Activated CD8-positive, alpha-beta memory T cell treated with anti-CD3 and anti-CD28 coated beads, Interleukin-2, amount 50 U/mL, for 1 hour (primary cell): ENCODE data around the gene FCAMR.
"Not testable (repeated sequence)": the region's sequence is repeated elsewhere in the genome, so short reads cannot be mapped to it uniquely, and the experiment has no call there.

Experiments
- DNase-seq: peaks from one replicate; pipeline ENCODE4 v3.0.0-alpha.2; 2020; ENCODE audit errors: extremely low read depth

The FCAMR gene

DNA sequence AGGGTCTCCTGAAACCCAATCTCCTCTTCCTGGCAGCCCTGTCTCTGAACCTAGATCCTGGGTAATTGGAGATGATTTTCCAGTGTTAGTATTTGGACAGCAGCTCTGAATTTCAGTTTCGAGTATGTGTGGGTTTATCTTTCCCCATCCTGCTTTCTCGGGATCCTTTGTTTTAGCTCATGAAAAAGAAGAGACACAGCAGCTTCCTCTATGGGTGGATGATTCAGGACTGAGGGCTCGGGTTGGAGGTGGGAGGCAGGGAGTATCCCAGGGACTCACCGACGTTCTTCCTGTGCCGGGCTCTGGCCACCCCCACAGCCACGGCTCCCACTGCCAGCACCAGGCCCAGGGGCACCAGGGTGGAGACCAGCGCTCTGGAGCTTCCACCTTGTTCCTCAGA, 38.1 kb downstream of the FCAMR start:
- DNase-seq: no peak

DNA sequence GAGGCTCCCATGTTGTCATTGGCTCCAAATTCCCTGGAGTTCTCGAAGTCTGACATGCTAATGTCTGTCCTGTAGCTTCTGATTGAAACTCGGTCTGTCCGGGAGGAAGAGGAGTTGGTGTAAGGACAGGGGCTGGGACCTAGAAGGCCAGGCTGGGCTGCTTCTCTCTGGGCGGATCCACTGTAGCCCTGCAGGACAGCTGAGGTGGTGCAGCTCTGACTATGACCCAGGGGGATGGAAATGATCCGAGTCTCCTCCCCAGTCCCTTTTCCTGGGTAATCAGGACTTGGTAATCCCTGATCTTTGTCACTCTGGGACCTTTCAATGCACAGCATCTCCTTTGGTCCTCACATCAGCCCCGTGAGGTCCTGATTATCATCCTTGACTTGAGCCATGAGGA, 38.6 kb downstream of the FCAMR start:
- no peak for DNase-seq

DNA sequence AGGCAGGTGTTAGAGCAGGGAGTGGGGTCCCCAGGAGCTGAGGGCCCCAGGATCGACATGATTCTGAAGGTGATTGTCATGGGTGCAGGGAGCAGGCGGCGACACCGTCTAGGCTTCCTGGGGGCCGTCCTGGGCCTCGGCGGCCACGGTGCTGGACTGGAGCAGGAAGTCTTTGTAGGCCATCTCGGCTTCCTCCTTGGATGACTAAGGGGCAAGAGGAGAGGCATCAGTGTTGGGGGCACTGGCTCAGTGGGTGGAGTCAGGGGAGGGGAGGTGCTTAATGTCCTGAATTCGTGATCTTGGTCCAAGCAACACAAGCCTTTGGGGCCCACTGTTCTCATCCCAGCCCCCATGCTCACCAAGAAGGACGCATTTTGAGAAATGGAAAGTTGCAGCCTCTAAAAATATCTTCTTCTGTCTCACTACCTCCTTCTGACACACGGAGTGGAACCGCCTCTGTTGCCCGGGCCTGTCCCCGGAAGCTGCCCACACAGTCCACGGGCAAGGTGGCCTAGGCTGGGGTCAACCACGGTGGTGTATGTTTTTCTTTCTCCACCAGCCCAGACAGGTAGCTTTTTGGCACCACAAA, 40.0 kb downstream of the FCAMR start:
- DNase-seq: no peak

DNA sequence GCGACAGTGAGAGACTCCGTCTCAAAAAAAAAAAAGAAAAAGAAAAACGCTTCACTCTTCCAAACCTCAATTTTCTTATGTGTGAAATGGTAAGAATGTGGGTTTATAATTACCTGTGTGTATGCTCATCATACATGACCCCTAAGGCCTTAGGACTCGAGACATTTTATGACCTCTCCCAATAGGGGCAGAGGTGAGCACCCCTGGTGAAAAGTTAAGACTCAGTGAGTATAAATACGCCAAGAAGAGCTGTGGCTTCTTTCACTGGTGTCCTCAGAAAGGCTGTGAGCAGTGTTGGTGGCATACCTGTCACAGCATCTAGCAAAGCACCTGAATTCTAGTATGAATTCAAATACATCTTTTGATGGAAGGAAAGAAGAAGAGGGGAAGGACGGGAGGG, 40.7 kb downstream of the FCAMR start:
- no peak for DNase-seq

DNA sequence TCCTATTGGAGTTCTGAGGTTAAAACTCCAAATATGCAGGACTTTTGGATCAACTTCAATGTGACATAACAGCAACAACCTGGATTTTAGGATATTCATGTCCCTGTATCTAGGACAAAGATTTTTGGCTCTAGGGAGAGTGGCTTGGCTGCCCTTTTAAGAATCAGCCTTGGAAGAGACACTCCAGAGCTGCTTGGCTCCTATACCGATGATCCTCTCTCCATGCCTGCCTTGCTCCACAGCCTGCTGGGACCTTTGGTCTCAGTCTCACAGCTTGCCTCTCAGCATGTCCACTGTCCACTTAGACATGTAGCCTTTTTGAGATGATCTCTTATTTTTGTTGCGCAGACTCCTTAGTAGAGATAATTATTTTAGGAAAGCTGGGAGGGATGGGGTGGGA, 44.0 kb downstream of the FCAMR start:
- no peak for DNase-seq

DNA sequence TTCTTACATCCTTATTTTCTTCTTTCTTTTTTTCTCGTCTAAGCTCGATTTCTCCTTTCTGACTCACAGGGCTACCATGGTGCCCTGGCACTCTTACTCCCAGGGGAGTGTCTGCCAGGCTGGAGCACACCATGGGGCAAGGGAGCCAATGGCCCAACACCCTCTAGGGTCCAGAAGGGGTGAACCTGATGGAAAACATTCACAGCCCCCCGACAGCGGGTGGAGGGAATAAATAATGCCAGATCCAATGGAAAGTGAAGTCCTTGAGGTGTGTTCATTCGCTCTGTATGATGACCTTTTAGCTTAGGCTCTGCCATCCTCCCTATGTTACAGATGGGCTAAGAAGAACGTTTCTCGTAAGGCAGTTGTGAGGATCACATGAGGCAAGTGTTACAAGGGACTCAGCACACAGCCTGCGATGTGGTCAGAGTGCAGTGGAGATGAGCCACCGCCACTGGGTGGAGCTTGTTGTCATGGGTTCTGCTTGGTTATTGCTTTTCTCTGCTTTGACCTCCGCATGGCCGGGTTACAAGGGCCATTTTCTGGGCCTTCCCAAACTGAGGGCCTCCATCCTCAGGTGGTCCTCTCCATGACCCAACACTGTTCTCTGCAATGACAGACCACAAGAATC, 45.0 kb downstream of the FCAMR start:
- no peak for DNase-seq

DNA sequence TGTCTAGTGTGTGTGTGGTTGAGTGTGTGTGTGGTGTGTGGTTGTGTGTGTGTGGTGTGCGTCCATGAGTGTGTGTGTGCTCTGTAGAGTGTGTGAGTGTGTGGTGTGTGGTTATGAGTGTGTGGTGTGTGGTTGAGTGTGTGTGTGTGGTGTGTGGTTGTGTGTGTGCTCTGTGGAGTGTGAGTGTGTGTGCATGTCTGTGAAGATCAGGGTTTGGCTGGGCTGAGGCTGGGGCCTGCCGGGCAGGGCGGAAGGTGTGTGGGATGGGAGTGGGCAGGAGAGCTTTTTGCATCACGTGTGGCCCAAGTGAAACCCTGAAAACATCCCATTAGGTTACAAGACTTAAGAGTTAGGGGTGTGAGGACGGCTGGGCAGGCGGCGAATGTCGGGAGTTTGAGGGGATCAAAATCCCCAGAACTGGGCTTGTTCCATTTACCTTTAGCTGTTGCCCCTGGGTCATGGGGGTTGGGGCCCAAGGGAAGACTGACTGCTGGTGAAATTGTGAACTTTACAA, 45.6 kb downstream of the FCAMR start:
- DNase-seq: no peak

DNA sequence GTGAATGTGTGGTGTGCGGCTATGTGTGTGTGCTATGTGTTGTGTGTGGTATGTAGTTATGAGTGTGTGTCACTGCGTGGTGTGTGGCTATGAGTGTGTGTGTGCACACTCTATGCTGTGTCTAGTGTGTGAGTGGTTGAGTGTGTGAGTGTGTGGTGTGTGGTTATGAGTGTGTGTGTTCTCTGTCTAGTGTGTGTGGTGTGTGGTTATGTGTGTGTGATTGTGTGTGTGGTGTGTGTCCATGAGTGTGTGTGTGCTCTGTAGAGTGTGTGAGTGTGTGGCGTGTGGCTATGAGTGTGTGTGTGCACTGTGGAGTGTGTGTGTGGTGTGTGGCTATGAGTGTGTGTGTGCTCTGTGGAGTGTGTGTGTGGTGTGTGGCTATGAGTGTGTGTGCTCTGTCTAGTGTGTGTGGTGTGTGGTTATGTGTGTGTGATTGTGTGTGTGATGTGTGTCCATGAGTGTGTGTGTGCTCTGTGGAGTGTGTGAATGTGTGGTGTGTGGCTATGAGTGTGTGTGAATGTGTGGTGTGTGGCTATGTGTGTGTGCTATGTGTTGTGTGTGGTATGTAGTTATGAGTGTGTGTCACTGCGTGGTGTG, 46.2 kb downstream of the FCAMR start:
- not testable (repeated sequence) for DNase-seq

DNA sequence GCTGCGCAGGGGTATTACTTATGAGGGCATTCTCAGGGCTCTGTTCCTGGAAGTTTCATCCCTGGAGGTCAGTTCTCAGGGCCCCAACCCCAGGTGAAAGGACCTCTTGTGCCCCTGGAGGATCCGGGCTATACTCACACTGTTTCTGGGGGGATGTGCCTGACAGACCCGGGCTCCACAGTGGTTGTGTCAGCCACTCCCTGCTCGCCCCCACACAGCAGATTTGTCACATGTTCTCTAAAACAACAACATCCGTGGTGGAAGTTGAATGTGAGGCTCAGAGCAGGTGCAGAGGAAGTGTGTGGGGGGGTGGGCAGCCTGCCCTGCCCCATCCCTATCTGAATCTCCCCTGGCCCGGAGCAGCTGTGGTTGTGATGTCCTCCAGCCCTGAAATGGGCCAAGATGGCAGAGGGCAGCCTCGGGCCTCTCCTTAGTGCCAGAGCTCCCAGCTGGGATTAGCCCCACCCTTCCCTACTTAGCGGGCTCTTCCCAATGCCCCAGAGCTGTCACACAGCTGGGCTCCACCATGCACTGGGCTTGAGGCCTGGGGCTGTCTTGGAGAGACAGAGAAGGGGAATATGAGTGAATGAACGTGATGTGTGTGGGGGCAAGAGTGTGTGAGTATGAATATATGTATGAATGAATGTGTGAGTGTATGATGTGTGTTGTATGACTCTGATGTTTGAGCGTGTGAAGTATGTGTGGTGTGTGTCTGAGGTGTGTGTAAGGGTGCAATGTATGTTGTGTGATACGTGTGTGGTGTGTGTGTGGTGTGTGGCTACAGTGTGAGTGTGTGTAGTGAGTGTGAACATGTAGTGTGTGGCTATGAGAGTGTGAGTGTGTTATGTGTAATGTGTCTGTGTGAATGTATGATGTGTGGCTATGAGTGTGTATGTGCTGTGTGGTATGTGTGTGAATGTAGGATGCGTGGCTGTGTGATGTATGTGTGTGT, 47.0 kb downstream of the FCAMR start:
- DNase-seq: peak; percentile 65

DNA sequence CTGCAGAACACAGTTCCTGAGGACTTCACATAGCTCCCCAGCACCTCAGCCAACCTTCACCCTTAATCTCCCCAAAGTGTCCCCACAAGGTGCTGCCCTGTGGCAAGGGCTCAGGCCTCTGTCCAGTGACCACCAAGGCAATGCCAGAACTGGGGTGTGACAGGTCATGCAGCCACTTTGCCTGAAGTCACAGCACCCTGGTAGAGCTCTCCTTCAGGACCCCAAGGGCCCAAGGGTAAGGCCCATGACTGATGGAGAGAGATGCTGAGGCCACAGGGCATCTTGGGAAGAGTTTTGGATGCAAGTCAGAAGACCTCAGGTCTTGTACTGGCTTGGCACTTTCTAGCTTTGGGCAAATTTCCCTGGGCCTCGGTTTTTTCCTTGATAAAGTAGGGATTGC, 47.7 kb downstream of the FCAMR start:
- no peak for DNase-seq

DNA sequence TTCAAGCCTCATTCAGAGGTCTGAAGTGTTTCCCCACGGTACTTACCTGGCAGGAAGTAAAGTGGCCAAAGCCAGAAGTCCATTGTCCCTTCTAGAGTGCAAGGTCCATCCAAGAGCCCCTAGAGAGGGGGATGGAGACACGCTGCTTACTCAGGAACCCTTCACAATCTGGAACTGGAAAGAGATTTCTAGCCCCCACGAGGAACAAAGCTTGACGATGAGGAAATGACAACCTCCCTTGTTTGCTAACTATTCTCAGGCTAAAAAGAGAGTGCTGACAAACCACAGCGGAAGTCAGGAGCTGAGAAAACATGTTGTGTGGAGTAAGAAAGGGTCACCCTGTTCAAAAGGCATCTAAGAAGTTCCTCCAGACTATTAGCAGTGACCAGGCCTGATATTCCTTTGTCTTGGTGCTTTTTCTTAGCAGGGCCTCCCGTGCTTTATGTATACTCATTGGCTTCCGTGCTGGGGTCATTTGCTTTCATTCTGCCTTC, 48.4 kb downstream of the FCAMR start, which contains the start of gene FCMR:
TSS of gene FCMR (minus strand) at position 170 of the 494 bp plus-strand sequence. CDS start at position 83, 87 bp downstream.
- DNase-seq: no peak

DNA sequence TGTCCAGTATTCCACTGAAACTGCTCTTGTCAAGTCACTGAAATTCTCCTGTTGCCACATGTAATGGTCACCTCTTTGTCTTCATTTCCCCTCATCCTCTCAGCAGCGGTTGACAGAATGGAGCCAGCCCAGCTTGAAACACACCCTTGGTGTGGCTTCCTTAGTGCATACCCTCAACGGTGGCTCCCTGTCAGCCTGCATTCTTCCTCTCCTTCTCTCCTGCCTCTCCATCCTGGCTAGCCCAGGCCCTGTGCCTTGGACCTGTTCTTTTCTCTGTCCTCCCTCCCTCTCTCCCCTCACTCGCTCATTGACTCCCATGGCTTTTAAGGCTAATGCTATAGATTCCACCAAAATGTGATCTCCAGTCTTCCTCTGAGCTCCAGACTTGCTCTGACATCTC, 52.2 kb downstream of the FCAMR start:
- DNase-seq: no peak

DNA sequence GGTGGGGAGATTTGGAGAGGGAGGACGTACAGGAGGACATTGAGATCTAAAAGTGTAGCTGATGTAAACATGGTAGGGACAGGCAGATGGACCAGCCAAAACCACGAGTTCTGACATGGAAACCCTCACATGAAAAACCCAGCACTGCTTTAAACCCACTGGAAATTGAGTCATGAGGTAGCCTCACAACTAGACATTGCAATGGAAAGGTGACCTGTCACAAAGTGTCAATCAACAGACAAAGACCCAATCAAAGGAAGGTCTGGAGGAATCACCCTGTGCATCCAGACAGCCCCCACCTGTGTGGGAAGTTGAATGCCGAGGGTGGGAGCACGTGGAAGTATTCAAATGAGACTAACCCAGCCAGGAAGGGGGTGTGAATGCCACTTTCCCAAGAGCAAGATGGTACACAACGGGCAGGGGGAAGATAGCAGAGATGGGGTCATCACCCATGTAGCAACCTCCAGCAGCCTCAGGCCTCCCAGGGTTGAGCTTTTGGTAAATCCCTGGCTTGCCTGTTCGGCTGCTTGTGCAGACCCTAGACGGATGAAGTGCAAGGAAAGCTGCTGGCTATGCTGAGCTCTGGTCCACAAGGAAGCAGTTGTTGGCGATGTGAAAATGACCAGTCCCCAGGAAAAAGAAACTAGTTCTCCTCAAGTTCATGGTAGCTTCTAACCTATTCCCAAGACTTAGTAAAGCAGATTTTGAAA, 54.1 kb downstream of the FCAMR start:
- no peak for DNase-seq

DNA sequence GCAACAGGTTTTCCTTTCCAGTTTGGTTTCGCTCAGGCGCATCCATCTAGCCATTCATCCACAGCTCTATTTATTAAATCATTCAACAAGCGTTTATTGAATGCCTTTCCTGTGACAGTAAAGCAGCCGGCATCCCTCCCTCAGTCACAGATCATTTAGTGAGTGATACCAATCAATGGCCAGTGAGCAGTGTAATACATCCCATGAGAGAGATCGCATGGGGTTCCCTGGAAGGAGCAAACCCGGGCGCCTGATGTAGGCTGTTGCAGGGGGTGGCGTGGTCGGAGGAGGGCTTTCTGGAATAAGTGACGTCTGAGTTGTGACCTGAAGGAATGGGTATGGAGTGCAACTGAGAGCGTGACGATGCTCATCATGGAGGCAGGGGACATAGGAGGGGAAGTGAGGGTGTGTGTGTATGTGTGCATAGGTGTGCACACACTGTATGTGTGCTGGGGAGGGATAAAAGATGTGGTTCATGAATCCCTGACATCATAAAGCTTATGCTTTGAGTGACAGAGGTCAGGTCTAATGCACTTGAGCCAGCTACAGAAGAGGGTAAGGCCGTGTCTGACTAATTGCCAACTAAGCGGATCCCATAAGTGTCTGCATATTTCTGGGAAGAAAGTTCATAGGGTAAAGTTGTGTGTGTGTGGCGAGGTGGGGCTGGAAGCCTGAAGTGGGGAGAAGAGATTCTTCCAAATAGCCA, 55.1 kb downstream of the FCAMR start:
- no peak for DNase-seq

DNA sequence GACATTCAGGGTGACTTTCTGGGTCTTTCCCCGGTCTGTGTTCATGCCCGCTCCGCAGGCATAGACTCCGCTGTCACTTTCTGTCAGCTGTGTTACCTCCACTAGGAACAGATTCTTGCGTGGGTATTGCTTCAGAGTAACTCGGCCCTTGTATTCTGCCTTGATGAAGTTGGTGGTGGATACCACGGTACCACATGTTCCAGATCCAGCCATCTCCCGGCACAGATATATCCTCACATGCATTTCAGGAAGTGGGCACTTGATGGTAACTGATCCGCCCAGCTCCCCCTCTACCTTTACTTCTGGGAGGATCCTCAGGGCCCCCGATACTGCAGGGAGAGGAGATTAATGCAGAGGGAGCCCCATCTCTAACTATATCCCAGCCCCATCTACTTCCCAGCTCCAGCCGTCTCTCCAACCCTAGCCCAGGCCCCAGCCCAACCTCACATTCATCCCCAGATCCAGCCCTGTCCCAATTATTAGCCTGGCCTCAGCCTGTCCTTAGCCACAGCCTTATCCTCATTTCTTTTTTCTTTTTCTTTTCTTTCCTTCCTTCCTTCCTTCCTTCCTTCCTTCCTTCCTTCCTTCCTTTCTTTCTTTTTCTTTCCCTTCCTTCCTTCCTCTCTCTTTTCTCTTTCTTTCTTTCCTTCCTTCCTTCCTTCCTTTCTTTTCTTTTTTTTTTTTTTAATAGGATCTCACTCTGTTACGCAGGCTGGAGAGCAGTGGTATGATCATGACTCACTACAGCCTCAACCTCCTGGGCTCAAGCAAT, 56.3 kb downstream of the FCAMR start:
- DNase-seq: no peak

DNA sequence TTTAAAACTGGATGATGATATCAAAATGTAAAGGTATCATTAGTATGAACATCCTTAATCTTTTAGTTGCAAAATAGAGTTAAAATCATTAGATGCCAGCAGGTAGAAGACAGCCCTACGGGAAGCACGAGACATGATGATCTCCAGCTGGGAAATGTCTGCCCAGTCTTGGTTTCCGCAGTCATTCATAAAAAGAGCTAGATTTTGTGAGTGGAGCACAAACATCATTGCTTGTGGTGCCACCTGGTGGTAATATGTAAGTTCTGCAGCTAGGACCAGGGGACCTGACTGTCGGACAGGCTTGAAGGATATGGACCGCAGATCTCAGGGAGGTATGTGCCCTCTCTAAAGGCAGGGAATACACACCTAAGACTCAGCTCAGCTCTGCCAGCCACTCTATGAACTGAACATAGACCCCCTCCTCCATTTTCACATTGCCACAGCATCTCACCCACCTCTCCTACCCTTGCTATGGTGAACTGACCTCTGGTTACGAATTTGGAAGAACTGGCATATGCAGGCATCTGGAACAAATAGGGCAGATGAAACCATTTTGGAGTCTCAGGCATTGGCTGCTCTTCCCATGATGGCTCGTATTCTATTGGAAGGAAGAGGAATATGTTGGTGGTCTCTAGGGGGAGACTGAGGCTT, 57.7 kb downstream of the FCAMR start:
- DNase-seq: no peak

DNA sequence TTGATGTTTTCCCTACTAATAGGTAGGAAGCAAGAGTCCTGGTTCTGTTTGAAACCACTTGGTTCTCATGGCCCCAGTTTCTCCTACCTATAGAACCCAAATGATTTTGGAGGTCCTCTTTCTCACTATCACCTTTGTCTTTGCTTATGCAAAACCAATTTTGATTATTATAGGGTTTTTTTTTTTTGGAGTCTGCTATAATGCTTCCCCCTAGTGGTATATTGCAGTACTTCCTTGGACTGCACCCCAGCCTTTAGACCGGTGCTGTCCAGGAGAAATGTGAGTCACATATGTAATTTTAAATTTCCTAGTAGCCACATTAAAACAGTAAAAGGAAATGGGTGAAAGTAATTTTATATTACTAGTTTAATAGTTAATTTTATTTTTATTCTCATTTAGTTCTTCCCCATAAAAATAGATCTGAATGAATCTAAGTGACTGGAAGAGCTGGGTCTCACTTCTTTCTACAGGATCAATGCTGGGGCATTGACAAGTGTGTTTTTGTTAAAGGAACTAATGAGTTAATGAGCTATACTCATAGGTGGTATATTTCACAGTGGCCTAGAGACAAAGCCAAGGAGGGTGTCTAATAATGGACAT, 59.1 kb downstream of the FCAMR start:
- no peak for DNase-seq

DNA sequence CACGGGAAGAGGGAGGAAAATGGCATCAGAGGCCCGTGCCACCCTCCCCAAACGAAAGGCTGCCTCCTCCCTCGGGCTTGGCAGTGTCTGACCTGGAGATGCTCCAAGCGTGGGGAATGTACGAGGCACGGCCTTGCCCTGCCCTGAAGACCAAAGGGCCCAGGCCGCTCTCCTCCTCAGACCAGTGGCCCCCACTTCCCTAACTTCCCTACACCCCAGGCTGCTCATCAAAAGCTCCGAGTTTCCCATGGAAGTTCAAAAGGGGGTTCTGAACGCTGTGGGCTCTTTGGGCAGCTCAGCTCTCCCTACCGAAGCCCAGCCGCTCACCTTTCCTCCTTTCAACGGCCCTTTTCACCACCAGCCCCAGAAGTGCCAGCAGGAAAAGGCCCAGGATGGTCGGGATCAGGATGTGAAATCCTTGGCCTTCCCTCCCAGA, 60.4 kb downstream of the FCAMR start:
- DNase-seq: no peak
